ENCODE results near the gene SLC35E3.

DNA sequence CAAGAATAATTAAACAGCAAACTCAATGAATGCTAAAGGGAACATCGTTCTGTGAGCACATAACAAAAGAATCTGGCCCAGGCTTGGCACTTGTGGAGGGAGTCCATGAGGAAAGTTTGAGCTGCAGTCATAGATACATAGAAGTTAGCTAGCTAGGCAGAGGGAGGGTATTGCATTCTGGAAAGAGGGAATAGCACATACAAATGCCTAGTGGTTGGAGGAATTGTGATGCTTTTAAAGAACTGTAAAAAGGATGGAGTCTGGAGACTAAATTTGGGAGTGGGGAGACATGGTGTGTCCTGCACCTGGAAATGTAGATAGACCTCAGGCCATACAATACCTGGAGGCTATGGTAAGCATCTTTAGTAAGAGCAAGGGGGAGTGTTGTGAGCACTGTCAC, 24.0 kb downstream of the SLC35E3 start:
- TF ChIP-seq, protein P1, sequence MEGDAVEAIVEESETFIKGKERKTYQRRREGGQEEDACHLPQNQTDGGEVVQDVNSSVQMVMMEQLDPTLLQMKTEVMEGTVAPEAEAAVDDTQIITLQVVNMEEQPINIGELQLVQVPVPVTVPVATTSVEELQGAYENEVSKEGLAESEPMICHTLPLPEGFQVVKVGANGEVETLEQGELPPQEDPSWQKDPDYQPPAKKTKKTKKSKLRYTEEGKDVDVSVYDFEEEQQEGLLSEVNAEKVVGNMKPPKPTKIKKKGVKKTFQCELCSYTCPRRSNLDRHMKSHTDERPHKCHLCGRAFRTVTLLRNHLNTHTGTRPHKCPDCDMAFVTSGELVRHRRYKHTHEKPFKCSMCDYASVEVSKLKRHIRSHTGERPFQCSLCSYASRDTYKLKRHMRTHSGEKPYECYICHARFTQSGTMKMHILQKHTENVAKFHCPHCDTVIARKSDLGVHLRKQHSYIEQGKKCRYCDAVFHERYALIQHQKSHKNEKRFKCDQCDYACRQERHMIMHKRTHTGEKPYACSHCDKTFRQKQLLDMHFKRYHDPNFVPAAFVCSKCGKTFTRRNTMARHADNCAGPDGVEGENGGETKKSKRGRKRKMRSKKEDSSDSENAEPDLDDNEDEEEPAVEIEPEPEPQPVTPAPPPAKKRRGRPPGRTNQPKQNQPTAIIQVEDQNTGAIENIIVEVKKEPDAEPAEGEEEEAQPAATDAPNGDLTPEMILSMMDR (conservative IDR thresholded peaks at IDR 0.05 in 1 of 2, IDR thresholded peaks at IDR 0.05 in 1 of 2; ENCODE audit: low read depth in 1 of 2, low read length in 2 of 2), result no peak
- TF ChIP-seq EZH2 (IDR thresholded peaks at IDR 0.05; ENCODE audit: low read length, missing control alignments), result no peak

Measured in fibroblast of lung (primary cell).